ENCODE measurements around the gene MFAP4. TPM values are rescaled to one million over a fixed set of nuclear protein-coding genes. Genes with fewer than 3 reads are reported as not detected.

The MFAP4 gene
- total and polyA plus RNA-seq, 4 donors, result 2.1 to 13.3 (median 5.7) TPM

DNA sequence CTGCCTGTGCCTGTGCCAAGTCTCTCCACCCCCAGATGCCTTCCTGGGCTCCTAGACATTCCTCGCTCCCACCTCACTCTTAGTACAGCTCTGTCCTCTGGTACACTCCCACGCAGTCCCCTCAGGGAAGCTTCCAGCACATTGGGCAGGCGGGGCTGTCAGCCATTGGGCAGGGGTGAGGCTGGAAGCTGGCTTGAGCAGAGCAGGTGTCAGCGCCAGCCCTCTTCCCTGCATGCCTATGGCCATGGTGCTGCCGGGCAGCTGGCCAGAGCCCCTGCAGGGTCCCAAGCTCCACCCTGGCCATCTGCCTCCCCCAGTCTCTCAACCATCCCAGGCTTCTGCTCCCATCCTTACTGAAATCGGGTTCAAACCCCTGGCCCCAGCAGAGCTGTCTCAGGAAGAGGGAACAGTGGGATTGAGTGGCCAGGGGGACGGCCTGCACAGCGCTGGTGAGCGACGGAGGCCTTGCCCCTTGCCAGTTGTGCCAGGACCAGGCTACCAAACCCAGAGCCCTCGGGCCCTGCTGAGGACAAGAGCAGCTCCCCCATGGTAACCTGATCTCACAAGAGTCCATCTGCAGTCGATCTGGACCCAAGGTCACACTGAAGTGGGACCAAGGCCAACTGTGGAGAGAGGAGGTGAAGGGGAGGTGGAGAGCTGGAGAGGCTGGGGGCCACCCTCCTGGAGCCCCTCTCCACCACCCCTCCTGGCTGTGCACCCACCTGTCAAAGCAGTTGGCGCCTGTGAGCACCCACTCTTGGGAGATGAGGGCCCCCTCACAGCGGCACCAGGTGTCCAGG is 22.1 kb downstream of the MFAP4 start:
- Histone ChIP-seq H3K9me3 (ENCODE audit: control insufficient read depth in 4 of 4, low read length in 3 of 4) (no peaks in the 10 kb centered on the region), H3K27ac (ENCODE audit: low read depth in 1 of 2, low read length in 2 of 2) (no peak overlapping the region), H3K4me1 (ENCODE audit: control insufficient read depth in 4 of 4, insufficient read depth in 4 of 4, low read length in 3 of 4) (peaks cover 2 to 31% (median 16%) of the 10 kb centered on the region in 4 donors), H3K36me3 (ENCODE audit: control insufficient read depth in 4 of 4, insufficient read depth in 3 of 4, low read depth in 1 of 4, low read length in 3 of 4) (no peaks in the 10 kb centered on the region), H3K4me3 (ENCODE audit: low read depth in 1 of 3, low read length in 3 of 3) (no peak overlapping the region), H3K9ac (ENCODE audit: low read depth in 1 of 2, low read length in 2 of 2) (no peak overlapping the region), H3K27me3 (ENCODE audit: control insufficient read depth in 4 of 4, insufficient read depth in 4 of 4, low read length in 3 of 4) (no peaks in the 10 kb centered on the region)
- peak in 1 of 2 donors; percentile 9 for TF ChIP-seq HNF4A (conservative IDR thresholded peaks at IDR 0.05)
- TF ChIP-seq, protein P1, sequence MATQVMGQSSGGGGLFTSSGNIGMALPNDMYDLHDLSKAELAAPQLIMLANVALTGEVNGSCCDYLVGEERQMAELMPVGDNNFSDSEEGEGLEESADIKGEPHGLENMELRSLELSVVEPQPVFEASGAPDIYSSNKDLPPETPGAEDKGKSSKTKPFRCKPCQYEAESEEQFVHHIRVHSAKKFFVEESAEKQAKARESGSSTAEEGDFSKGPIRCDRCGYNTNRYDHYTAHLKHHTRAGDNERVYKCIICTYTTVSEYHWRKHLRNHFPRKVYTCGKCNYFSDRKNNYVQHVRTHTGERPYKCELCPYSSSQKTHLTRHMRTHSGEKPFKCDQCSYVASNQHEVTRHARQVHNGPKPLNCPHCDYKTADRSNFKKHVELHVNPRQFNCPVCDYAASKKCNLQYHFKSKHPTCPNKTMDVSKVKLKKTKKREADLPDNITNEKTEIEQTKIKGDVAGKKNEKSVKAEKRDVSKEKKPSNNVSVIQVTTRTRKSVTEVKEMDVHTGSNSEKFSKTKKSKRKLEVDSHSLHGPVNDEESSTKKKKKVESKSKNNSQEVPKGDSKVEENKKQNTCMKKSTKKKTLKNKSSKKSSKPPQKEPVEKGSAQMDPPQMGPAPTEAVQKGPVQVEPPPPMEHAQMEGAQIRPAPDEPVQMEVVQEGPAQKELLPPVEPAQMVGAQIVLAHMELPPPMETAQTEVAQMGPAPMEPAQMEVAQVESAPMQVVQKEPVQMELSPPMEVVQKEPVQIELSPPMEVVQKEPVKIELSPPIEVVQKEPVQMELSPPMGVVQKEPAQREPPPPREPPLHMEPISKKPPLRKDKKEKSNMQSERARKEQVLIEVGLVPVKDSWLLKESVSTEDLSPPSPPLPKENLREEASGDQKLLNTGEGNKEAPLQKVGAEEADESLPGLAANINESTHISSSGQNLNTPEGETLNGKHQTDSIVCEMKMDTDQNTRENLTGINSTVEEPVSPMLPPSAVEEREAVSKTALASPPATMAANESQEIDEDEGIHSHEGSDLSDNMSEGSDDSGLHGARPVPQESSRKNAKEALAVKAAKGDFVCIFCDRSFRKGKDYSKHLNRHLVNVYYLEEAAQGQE (IDR thresholded peaks at IDR 0.05), result no peak
- no peak for DNase-seq (ENCODE audit: low spot score)
- 70% methylated on average over 14 of the region's 14 CpGs for WGBS

DNA sequence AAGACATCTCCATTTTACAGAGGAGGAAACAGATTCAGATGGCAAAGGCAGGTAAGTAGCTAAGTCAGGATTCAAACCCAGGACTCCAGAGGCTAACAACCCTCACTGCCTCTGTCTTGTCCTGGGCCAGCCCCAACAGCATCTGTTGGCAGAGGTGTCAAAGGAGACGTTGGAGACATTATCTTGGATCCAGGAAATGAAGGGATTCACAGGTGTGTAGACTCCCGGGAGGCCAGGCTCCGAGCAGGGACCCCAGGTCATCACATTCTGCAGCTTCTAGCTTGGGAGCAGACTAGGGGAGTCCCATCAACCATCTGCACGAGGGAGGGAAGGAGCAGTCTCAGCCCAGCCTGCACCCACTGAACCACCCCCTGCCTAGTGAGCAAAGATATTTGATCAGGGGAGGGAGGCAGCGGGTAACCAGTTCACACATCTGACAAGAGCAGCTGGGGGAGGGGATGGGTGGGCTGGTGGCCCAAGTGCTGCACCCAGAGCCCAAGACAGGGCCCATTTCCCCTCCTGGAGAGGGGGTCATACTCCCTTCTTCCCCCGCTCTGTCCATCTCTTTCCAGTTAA is 23.4 kb downstream of the MFAP4 start:
- peak overlapping the region in 1 of 2 donors; percentile 66 for H3K9ac ChIP-seq (ENCODE audit: low read depth in 1 of 2, low read length in 2 of 2)
- H3K36me3 ChIP-seq (ENCODE audit: control insufficient read depth in 4 of 4, insufficient read depth in 3 of 4, low read depth in 1 of 4, low read length in 3 of 4), result no peaks in the 10 kb centered on the region
- no peaks in the 10 kb centered on the region for H3K27me3 ChIP-seq (ENCODE audit: control insufficient read depth in 4 of 4, insufficient read depth in 4 of 4, low read length in 3 of 4)
- TF ChIP-seq GABPA (IDR thresholded peaks at IDR 0.05 in 1 of 2, conservative IDR thresholded peaks at IDR 0.05 in 1 of 2) (no peak), SP1 (IDR thresholded peaks at IDR 0.05) (no peak), RXRA (IDR thresholded peaks at IDR 0.05) (no peak), NR2F2 (IDR thresholded peaks at IDR 0.05) (no peak), RAD21 (IDR thresholded peaks at IDR 0.05) (no peak)
- TF ChIP-seq, protein P2, sequence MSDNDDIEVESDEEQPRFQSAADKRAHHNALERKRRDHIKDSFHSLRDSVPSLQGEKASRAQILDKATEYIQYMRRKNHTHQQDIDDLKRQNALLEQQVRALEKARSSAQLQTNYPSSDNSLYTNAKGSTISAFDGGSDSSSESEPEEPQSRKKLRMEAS (IDR thresholded peaks at IDR 0.05), result no peak
- TF ChIP-seq, protein P3, sequence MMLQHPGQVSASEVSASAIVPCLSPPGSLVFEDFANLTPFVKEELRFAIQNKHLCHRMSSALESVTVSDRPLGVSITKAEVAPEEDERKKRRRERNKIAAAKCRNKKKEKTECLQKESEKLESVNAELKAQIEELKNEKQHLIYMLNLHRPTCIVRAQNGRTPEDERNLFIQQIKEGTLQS (IDR thresholded peaks at IDR 0.05), result no peak
- TF ChIP-seq, protein P4, sequence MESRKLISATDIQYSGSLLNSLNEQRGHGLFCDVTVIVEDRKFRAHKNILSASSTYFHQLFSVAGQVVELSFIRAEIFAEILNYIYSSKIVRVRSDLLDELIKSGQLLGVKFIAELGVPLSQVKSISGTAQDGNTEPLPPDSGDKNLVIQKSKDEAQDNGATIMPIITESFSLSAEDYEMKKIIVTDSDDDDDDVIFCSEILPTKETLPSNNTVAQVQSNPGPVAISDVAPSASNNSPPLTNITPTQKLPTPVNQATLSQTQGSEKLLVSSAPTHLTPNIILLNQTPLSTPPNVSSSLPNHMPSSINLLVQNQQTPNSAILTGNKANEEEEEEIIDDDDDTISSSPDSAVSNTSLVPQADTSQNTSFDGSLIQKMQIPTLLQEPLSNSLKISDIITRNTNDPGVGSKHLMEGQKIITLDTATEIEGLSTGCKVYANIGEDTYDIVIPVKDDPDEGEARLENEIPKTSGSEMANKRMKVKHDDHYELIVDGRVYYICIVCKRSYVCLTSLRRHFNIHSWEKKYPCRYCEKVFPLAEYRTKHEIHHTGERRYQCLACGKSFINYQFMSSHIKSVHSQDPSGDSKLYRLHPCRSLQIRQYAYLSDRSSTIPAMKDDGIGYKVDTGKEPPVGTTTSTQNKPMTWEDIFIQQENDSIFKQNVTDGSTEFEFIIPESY (IDR thresholded peaks at IDR 0.05), result no peak
- TF ChIP-seq, protein P1 (IDR thresholded peaks at IDR 0.05), result no peak
- peak overlapping the region in 1 of 2 donors; percentile 96 for H3K27ac ChIP-seq (ENCODE audit: low read depth in 1 of 2, low read length in 2 of 2)
- WGBS, result 77% methylated on average over 6 of the region's 6 CpGs
- no peak overlapping the region for H3K4me3 ChIP-seq (ENCODE audit: low read depth in 1 of 3, low read length in 3 of 3)
- H3K9me3 ChIP-seq (ENCODE audit: control insufficient read depth in 4 of 4, low read length in 3 of 4), result no peaks in the 10 kb centered on the region
- peaks cover 2 to 31% (median 16%) of the 10 kb centered on the region in 4 donors for H3K4me1 ChIP-seq (ENCODE audit: control insufficient read depth in 4 of 4, insufficient read depth in 4 of 4, low read length in 3 of 4)
- no peak for DNase-seq (ENCODE audit: low spot score)

All from liver (tissue), 9 donors.